ENCODE results near the gene SRSF8. TPM values are rescaled to one million over a fixed set of nuclear protein-coding genes. Genes with fewer than 3 reads are reported as not detected.

The SRSF8 gene
- total and polyA plus RNA-seq, 2 donors (not counting 1 experiment from before 2014, with no cell fraction given) = 16.3 to 31.5 TPM

GRCh38 chr11:95093548-95093947 is 26.8 kb downstream of the SRSF8 start:
- Histone ChIP-seq H3K4me2 (ENCODE audit: extremely low read depth, insufficient read depth, low read length) (no peak overlapping the region), H3K27ac (ENCODE audit: insufficient read depth, low read length) (no peak overlapping the region), H3K36me3 (ENCODE audit: control insufficient read depth, insufficient read depth, low read length) (no peaks in the 10 kb centered on the region), H3K9ac (ENCODE audit: insufficient read depth, low read length) (no peak overlapping the region), H3K4me3 (replicated peaks in 1 of 4; ENCODE audit: control extremely low read depth in 1 of 4, insufficient read depth in 1 of 4, low read depth in 3 of 4, low read length in 4 of 4) (no peak overlapping the region), H3K4me1 (ENCODE audit: control insufficient read depth, extremely low read depth, insufficient read depth, low read length) (peaks cover 21% of the 10 kb centered on the region), H4K20me1 (ENCODE audit: control insufficient read depth, extremely low read depth, insufficient read depth, low read length) (no peaks in the 10 kb centered on the region), H3K27me3 (ENCODE audit: control insufficient read depth, insufficient read depth, low read length) (no peaks in the 10 kb centered on the region), H3K79me2 (ENCODE audit: control insufficient read depth, insufficient read depth, low read length) (no peaks in the 10 kb centered on the region), H2AFZ (ENCODE audit: low read length) (no peak overlapping the region), H3K9me3 (ENCODE audit: control insufficient read depth, insufficient read depth, low read depth, low read length) (no peaks in the 10 kb centered on the region)
- TF ChIP-seq EZH2 (IDR thresholded peaks at IDR 0.05; ENCODE audit: low read length, missing control alignments) (no peak), CTCF (conservative IDR thresholded peaks at IDR 0.05 in 1 of 2, IDR thresholded peaks at IDR 0.05 in 1 of 2; ENCODE audit: low read depth in 1 of 2, low read length in 2 of 2) (no peak)
- no peak for DNase-seq (ENCODE audit: low read depth in 2 of 2)

- no peaks in the 10 kb centered on the region for H4K20me1 ChIP-seq (ENCODE audit: control insufficient read depth, extremely low read depth, insufficient read depth, low read length)
- H3K27ac ChIP-seq (ENCODE audit: insufficient read depth, low read length) = no peak overlapping the region
- peak overlapping the region; percentile 42 for H3K4me2 ChIP-seq (ENCODE audit: extremely low read depth, insufficient read depth, low read length)
- DNase-seq (ENCODE audit: low read depth in 2 of 2) = peak; percentile 60 to 74
- no peaks in the 10 kb centered on the region for H3K36me3 ChIP-seq (ENCODE audit: control insufficient read depth, insufficient read depth, low read length)
- H3K9ac ChIP-seq (ENCODE audit: insufficient read depth, low read length) = no peak overlapping the region
- TF ChIP-seq EZH2 (IDR thresholded peaks at IDR 0.05; ENCODE audit: low read length, missing control alignments) (no peak), CTCF (conservative IDR thresholded peaks at IDR 0.05 in 1 of 2, IDR thresholded peaks at IDR 0.05 in 1 of 2; ENCODE audit: low read depth in 1 of 2, low read length in 2 of 2) (no peak)
- H3K4me3 ChIP-seq (replicated peaks in 1 of 4; ENCODE audit: control extremely low read depth in 1 of 4, insufficient read depth in 1 of 4, low read depth in 3 of 4, low read length in 4 of 4) = no peak overlapping the region
- peaks cover 15% of the 10 kb centered on the region for H3K4me1 ChIP-seq (ENCODE audit: control insufficient read depth, extremely low read depth, insufficient read depth, low read length)
- H3K9me3 ChIP-seq (ENCODE audit: control insufficient read depth, insufficient read depth, low read depth, low read length) = no peaks in the 10 kb centered on the region
- H3K27me3 ChIP-seq (ENCODE audit: control insufficient read depth, insufficient read depth, low read length) = no peaks in the 10 kb centered on the region
- no peaks in the 10 kb centered on the region for H3K79me2 ChIP-seq (ENCODE audit: control insufficient read depth, insufficient read depth, low read length)
- H2AFZ ChIP-seq (ENCODE audit: low read length) = no peak overlapping the region
Observed at GRCh38 chr11:95095858-95096587, 29.3 kb downstream of the SRSF8 start.

DNA sequence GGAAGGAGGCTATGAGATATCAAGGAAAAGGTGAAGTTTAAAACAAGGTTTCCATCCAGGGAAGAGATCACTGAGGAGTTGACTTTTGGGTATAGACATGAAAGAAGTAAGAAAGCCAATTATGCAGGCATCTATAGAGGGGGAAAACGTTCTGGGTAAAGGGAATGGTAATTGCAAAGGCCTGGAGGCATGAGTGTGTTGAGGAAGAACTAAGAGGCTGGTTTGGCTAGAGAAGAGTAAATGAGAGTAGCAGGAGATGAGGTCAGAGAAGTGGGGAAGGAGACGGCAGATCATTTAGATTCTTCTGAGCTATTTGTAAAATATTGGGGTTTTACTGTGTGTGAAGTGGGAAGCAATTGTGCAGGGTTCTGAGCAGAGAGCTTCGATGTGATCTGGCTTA is 30.5 kb downstream of the SRSF8 start:
- Histone ChIP-seq H3K9me3 (ENCODE audit: control insufficient read depth, insufficient read depth, low read depth, low read length) (no peaks in the 10 kb centered on the region), H3K27me3 (ENCODE audit: control insufficient read depth, insufficient read depth, low read length) (no peaks in the 10 kb centered on the region), H3K9ac (ENCODE audit: insufficient read depth, low read length) (no peak overlapping the region), H3K4me2 (ENCODE audit: extremely low read depth, insufficient read depth, low read length) (no peak overlapping the region), H3K4me1 (ENCODE audit: control insufficient read depth, extremely low read depth, insufficient read depth, low read length) (peaks cover 15% of the 10 kb centered on the region), H3K79me2 (ENCODE audit: control insufficient read depth, insufficient read depth, low read length) (no peaks in the 10 kb centered on the region), H3K36me3 (ENCODE audit: control insufficient read depth, insufficient read depth, low read length) (no peaks in the 10 kb centered on the region), H3K27ac (ENCODE audit: insufficient read depth, low read length) (no peak overlapping the region), H3K4me3 (replicated peaks in 1 of 4; ENCODE audit: control extremely low read depth in 1 of 4, insufficient read depth in 1 of 4, low read depth in 3 of 4, low read length in 4 of 4) (no peak overlapping the region), H2AFZ (ENCODE audit: low read length) (no peak overlapping the region), H4K20me1 (ENCODE audit: control insufficient read depth, extremely low read depth, insufficient read depth, low read length) (no peaks in the 10 kb centered on the region)
- no peak for TF ChIP-seq EZH2 (IDR thresholded peaks at IDR 0.05; ENCODE audit: low read length, missing control alignments)
- no peak for TF ChIP-seq CTCF (conservative IDR thresholded peaks at IDR 0.05 in 1 of 2, IDR thresholded peaks at IDR 0.05 in 1 of 2; ENCODE audit: low read depth in 1 of 2, low read length in 2 of 2)
- no peak for DNase-seq (ENCODE audit: low read depth in 2 of 2)
